Measurements from ENCODE around the gene CDH15. TPM values are rescaled to one million over a fixed set of nuclear protein-coding genes. Genes with fewer than 3 reads are reported as not detected.

The CDH15 gene
- total and polyA plus RNA-seq, 9 donors = 121 to 276 (median 171) TPM

DNA sequence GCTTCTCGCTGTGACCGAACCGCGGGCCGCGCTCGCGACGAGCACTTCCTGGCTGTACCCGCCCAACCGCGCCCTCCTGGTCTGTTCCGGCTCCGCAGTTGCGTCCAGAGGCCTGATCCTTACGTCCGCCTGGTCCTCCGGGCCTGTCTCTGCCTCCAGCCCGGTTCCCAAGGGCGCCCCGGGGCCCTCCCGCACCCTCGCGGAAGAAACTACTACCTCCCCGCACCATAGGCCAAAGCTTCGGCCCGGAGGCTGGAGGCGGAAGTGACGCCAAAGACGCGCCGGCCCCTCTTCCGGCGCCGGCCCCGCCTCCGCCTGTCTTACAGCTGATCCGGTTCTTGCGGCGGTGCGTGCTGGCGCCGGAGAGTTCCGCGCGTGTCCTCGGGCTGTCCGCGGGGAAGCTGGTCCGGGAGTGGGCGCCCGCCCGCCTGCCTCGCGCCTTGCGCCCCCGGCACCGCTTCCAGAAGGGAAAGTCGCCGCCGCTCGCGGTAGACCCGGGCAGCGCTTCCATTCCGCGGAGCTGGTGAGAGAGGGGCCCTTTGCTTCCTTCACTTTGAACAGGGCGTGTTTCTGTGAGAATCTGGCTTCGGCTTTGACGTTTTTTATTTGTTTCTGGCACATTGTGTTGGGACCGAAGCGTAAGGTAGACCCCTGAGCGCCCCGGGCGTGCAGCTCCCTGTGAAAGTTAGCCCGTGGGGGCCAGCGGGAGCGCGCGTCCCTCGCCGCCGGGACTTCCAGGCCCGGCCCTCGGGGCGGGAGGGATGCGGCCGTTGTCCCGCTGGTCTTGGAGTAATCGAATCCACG, 46.0 kb downstream of the CDH15 start, which contains the start of gene ZNF778:
TSS of gene ZNF778 (plus strand) at position 316 of the 804 bp plus-strand sequence. CDS start 3,425 bp downstream, outside the sequence.
- H3K4me3 ChIP-seq (ENCODE audit: low read length) = peak within 1 kb of the TSS; percentile 96
- 0% methylated on average over 83 of the region's 91 CpGs for WGBS (ENCODE audit: insufficient coverage)
- peaks cover 12% of the 10 kb centered on the region for H3K4me1 ChIP-seq (ENCODE audit: control insufficient read depth, insufficient read depth, low read length)
- no peaks in the 10 kb centered on the region for H3K9me3 ChIP-seq (replicated peaks; ENCODE audit: control insufficient read depth, low read depth, low read length)
- H3K36me3 ChIP-seq (ENCODE audit: control insufficient read depth, insufficient read depth, low read length) = peaks cover 23% of the 10 kb centered on the region
- DNase-seq = peak; percentile 92
- H3K27me3 ChIP-seq (ENCODE audit: control insufficient read depth, insufficient read depth, low read length) = no peaks in the 10 kb centered on the region
- H3K27ac ChIP-seq (ENCODE audit: low read length) = peak within 1 kb of the TSS; percentile 96

DNA sequence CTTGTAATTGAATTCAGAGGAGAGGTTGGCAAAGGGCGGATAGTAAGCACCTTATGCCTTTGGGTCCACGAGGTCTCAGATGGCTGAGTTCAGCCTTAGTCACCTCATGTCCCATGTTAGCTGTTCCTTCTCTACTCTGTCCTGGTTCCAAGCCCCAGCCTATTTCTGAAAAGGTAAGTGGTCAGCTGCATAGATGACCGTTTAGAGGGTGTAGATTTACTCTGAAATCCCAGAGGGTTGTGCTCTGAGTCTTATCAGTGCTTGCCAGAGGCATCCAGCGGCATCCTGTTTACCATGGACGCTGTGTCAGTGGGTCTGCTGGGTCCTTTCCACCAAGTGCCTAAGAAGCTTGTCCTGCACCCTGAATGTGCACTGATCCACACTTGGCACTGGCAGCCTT, 47.8 kb downstream of the CDH15 start:
- Histone ChIP-seq H3K27me3 (ENCODE audit: control insufficient read depth, insufficient read depth, low read length) (no peaks in the 10 kb centered on the region), H3K4me3 (ENCODE audit: low read length) (no peak overlapping the region), H3K9me3 (replicated peaks; ENCODE audit: control insufficient read depth, low read depth, low read length) (no peaks in the 10 kb centered on the region), H3K27ac (ENCODE audit: low read length) (no peak overlapping the region), H3K4me1 (ENCODE audit: control insufficient read depth, insufficient read depth, low read length) (peaks cover 12% of the 10 kb centered on the region), H3K36me3 (ENCODE audit: control insufficient read depth, insufficient read depth, low read length) (peaks cover 38% of the 10 kb centered on the region)
- WGBS (ENCODE audit: insufficient coverage) = 84% methylated on average over 2 of the region's 5 CpGs
- no peak for DNase-seq

- no peak for DNase-seq
Observed at GRCh38 chr16:89221604-89222003, 50.1 kb downstream of the CDH15 start.

DNA sequence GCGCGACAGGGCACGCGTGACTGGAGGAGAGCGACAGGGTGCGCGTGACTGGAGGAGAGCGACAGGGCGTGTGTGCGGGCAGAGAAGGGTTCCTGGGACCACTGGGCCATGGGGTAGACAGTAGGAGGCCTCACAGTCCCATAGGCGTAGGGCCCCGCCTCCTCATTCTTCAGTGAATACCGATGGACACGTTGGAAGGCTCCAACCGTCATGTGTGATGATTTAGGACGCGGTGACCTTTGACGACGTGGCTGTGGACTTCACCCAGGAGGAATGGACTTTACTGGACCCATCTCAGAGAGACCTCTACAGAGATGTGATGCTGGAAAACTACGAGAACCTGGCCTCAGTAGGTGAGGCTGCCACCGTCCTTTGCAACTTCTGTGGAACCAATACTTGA, 51.4 kb downstream of the CDH15 start:
- peaks cover 2% of the 10 kb centered on the region for H3K4me1 ChIP-seq (ENCODE audit: control insufficient read depth, insufficient read depth, low read length)
- no peak overlapping the region for H3K4me3 ChIP-seq (ENCODE audit: low read length)
- H3K27ac ChIP-seq (ENCODE audit: low read length) = no peak overlapping the region
- DNase-seq = no peak
- H3K9me3 ChIP-seq (replicated peaks; ENCODE audit: control insufficient read depth, low read depth, low read length) = peaks cover 16% of the 10 kb centered on the region
- 95% methylated on average over 21 of the region's 21 CpGs for WGBS (ENCODE audit: insufficient coverage)
- no peaks in the 10 kb centered on the region for H3K27me3 ChIP-seq (ENCODE audit: control insufficient read depth, insufficient read depth, low read length)
- H3K36me3 ChIP-seq (ENCODE audit: control insufficient read depth, insufficient read depth, low read length) = peaks cover 69% of the 10 kb centered on the region

More at GRCh38 chr16:89221604-89222003, 50.1 kb downstream of the CDH15 start:
- H3K4me3 ChIP-seq (ENCODE audit: low read length) = no peak overlapping the region
- peaks cover 5% of the 10 kb centered on the region for H3K4me1 ChIP-seq (ENCODE audit: control insufficient read depth, insufficient read depth, low read length)
- peaks cover 3% of the 10 kb centered on the region for H3K9me3 ChIP-seq (replicated peaks; ENCODE audit: control insufficient read depth, low read depth, low read length)
- 84% methylated on average over 3 of the region's 3 CpGs for WGBS (ENCODE audit: insufficient coverage)
- H3K36me3 ChIP-seq (ENCODE audit: control insufficient read depth, insufficient read depth, low read length) = peaks cover 55% of the 10 kb centered on the region
- H3K27ac ChIP-seq (ENCODE audit: low read length) = no peak overlapping the region
- H3K27me3 ChIP-seq (ENCODE audit: control insufficient read depth, insufficient read depth, low read length) = no peaks in the 10 kb centered on the region

DNA sequence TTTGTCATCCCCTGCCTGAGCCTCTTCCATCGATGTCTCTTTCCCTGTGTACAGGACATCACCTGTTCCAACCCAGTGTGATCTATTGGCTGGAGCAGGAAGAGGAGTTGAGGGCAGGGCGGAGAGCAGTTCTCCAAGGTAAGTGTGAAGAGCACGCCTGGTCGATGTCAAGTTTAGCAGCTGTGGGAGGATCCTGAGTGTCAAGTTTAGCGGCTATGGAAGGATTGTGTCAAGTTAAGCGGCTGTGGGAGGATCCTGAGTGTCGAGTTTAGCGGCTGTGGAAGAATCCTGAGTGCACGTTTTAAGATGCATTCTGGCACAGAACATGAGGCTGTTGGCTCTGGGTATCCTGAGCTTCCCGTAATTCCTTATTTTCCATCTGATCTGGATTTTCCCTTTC, 53.1 kb downstream of the CDH15 start:
- peaks cover 23% of the 10 kb centered on the region for H3K9me3 ChIP-seq (replicated peaks; ENCODE audit: control insufficient read depth, low read depth, low read length)
- no peak overlapping the region for H3K4me3 ChIP-seq (ENCODE audit: low read length)
- no peak for DNase-seq
- H3K4me1 ChIP-seq (ENCODE audit: control insufficient read depth, insufficient read depth, low read length) = peaks cover 4% of the 10 kb centered on the region
- no peak overlapping the region for H3K27ac ChIP-seq (ENCODE audit: low read length)
- WGBS (ENCODE audit: insufficient coverage) = 92% methylated on average over 7 of the region's 10 CpGs
- H3K36me3 ChIP-seq (ENCODE audit: control insufficient read depth, insufficient read depth, low read length) = peaks cover 80% of the 10 kb centered on the region
- H3K27me3 ChIP-seq (ENCODE audit: control insufficient read depth, insufficient read depth, low read length) = no peaks in the 10 kb centered on the region

- Histone ChIP-seq H3K4me3 (ENCODE audit: low read length) (no peak overlapping the region), H3K36me3 (ENCODE audit: control insufficient read depth, insufficient read depth, low read length) (peaks cover 86% of the 10 kb centered on the region)
- WGBS (ENCODE audit: insufficient coverage) = 91% methylated on average over 14 of the region's 14 CpGs
Observed at GRCh38 chr16:89230255-89230654, 58.7 kb downstream of the CDH15 start.

DNA sequence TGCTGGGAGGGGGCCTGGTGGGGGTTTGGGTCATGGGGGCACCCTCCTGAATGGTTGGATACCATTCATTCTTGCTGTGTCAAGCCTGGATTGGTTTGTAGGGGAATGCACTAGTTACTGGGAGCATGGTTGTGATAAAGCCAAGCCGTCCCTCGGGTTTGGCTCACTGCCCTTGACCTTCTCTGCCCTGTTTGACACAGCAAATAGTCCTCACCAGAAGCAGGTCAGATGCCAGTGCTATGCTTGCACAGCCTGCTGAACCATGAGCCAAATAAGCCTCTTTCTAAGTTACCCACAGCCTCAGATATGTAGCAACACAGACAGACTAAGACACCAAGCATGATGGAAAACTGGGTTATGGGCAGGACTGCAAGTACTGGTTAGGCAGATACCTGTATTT, 60.6 kb downstream of the CDH15 start:
- H3K27ac ChIP-seq (ENCODE audit: low read length) = no peak overlapping the region
- DNase-seq = no peak
- H3K9me3 ChIP-seq (replicated peaks; ENCODE audit: control insufficient read depth, low read depth, low read length) = peaks cover 23% of the 10 kb centered on the region
- no peaks in the 10 kb centered on the region for H3K27me3 ChIP-seq (ENCODE audit: control insufficient read depth, insufficient read depth, low read length)
- H3K4me1 ChIP-seq (ENCODE audit: control insufficient read depth, insufficient read depth, low read length) = peaks cover 28% of the 10 kb centered on the region
- H3K4me3 ChIP-seq (ENCODE audit: low read length) = no peak overlapping the region
- WGBS (ENCODE audit: insufficient coverage) = 50% methylated on average over 2 of the region's 2 CpGs
- H3K36me3 ChIP-seq (ENCODE audit: control insufficient read depth, insufficient read depth, low read length) = peaks cover 74% of the 10 kb centered on the region

More at GRCh38 chr16:89230255-89230654, 58.7 kb downstream of the CDH15 start:
- Histone ChIP-seq H3K27ac (ENCODE audit: low read length) (peak overlapping the region; percentile 72), H3K9me3 (replicated peaks; ENCODE audit: control insufficient read depth, low read depth, low read length) (peaks cover 31% of the 10 kb centered on the region), H3K27me3 (ENCODE audit: control insufficient read depth, insufficient read depth, low read length) (no peaks in the 10 kb centered on the region), H3K4me1 (ENCODE audit: control insufficient read depth, insufficient read depth, low read length) (peaks cover 28% of the 10 kb centered on the region)
- peak; percentile 86 for DNase-seq

GRCh38 chr16:89233678-89234490, 62.3 kb downstream of the CDH15 start:
- no peak overlapping the region for H3K27ac ChIP-seq (ENCODE audit: low read length)
- no peak overlapping the region for H3K4me3 ChIP-seq (ENCODE audit: low read length)
- H3K36me3 ChIP-seq (ENCODE audit: control insufficient read depth, insufficient read depth, low read length) = peaks cover 57% of the 10 kb centered on the region
- DNase-seq = no peak
- WGBS (ENCODE audit: insufficient coverage) = 95% methylated on average over 13 of the region's 16 CpGs
- H3K27me3 ChIP-seq (ENCODE audit: control insufficient read depth, insufficient read depth, low read length) = no peaks in the 10 kb centered on the region
- peaks cover 28% of the 10 kb centered on the region for H3K4me1 ChIP-seq (ENCODE audit: control insufficient read depth, insufficient read depth, low read length)
- H3K9me3 ChIP-seq (replicated peaks; ENCODE audit: control insufficient read depth, low read depth, low read length) = peaks cover 8% of the 10 kb centered on the region

GRCh38 chr16:89237733-89238132, 66.2 kb downstream of the CDH15 start:
- peaks cover 23% of the 10 kb centered on the region for H3K36me3 ChIP-seq (ENCODE audit: control insufficient read depth, insufficient read depth, low read length)
- no peaks in the 10 kb centered on the region for H3K27me3 ChIP-seq (ENCODE audit: control insufficient read depth, insufficient read depth, low read length)
- DNase-seq = no peak
- H3K9me3 ChIP-seq (replicated peaks; ENCODE audit: control insufficient read depth, low read depth, low read length) = peaks cover 3% of the 10 kb centered on the region
- H3K4me3 ChIP-seq (ENCODE audit: low read length) = no peak overlapping the region
- H3K27ac ChIP-seq (ENCODE audit: low read length) = no peak overlapping the region
- peaks cover 4% of the 10 kb centered on the region for H3K4me1 ChIP-seq (ENCODE audit: control insufficient read depth, insufficient read depth, low read length)
- WGBS (ENCODE audit: insufficient coverage) = no CpG with 5 or more reads among the region's 3 CpGs

Measured in muscle of leg (tissue), 11 donors.